Measurements from ENCODE around the gene DOCK2. TPM values are rescaled to one million over a fixed set of nuclear protein-coding genes. Genes with fewer than 3 reads are reported as not detected.

Gene DOCK2
- total and polyA plus RNA-seq, 2 donors (not counting 3 experiments of a cell fraction or from before 2014, with no cell fraction given): 0.62 to 4.8 TPM

DNA sequence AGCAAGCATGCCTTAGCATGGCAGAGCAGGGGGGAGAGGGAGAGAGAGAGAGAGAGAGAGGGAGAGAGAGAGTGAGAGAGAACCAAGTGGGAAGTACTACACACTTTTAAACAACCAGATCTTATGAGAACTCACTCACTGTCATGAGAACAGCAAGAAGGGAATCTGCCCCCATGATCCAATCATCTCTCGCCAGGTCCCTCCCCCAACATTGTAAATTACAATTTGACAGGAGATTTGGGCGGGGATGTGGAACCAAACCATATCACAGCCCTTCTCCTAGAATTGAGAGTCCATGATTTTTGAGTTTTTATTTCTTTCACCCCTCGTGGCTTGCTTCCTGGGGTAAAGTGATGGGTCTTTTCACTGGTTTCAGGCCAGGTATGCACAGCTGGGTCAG lies 98.8 kb downstream of the DOCK2 start:
- CTCF ChIA-PET: no interaction called here
- H3K27ac ChIP-seq (ENCODE audit: insufficient read depth, low read depth, low read length): no peak overlapping the region
- no peaks in the 10 kb centered on the region for H3K4me1 ChIP-seq (ENCODE audit: control insufficient read depth, extremely low read depth, insufficient read depth, low read length)
- no peak overlapping the region for H3K4me2 ChIP-seq (ENCODE audit: insufficient read depth, low read length)
- no peaks in the 10 kb centered on the region for H4K20me1 ChIP-seq (replicated peaks; ENCODE audit: control insufficient read depth, extremely low read depth, insufficient read depth, low read length)
- intact Hi-C loops (cut with micrococcal nuclease): no loop called here
- no peaks in the 10 kb centered on the region for H3K9me1 ChIP-seq (replicated peaks; ENCODE audit: control insufficient read depth, extremely low read depth, insufficient read depth, low read length)
- TF ChIP-seq, protein P1, sequence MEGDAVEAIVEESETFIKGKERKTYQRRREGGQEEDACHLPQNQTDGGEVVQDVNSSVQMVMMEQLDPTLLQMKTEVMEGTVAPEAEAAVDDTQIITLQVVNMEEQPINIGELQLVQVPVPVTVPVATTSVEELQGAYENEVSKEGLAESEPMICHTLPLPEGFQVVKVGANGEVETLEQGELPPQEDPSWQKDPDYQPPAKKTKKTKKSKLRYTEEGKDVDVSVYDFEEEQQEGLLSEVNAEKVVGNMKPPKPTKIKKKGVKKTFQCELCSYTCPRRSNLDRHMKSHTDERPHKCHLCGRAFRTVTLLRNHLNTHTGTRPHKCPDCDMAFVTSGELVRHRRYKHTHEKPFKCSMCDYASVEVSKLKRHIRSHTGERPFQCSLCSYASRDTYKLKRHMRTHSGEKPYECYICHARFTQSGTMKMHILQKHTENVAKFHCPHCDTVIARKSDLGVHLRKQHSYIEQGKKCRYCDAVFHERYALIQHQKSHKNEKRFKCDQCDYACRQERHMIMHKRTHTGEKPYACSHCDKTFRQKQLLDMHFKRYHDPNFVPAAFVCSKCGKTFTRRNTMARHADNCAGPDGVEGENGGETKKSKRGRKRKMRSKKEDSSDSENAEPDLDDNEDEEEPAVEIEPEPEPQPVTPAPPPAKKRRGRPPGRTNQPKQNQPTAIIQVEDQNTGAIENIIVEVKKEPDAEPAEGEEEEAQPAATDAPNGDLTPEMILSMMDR (IDR thresholded peaks at IDR 0.05; ENCODE audit: extremely low read depth in 1 of 2, insufficient read depth in 1 of 2, low read depth in 1 of 2, low read length in 2 of 2): no peak
- TF ChIP-seq POLR2A (IDR thresholded peaks at IDR 0.05; ENCODE audit: low read depth, low read length) (no peak), EZH2 (IDR thresholded peaks at IDR 0.05; ENCODE audit: borderline replicate concordance, low read depth, low read length, severe bottlenecking) (no peak), POLR2AphosphoS5 (IDR thresholded peaks at IDR 0.05; ENCODE audit: insufficient read depth, low read depth, low read length) (no peak), MYC (IDR thresholded peaks at IDR 0.05; ENCODE audit: low read depth, low read length) (no peak), JUN (IDR thresholded peaks at IDR 0.05; ENCODE audit: borderline replicate concordance, insufficient read depth, insufficient read length, low read depth) (no peak), GATA2 (IDR thresholded peaks at IDR 0.05; ENCODE audit: insufficient read depth, insufficient read length, low read depth, low read length) (no peak), FOS (IDR thresholded peaks at IDR 0.05; ENCODE audit: borderline replicate concordance, insufficient read depth, low read length) (no peak)
- TF ChIP-seq, protein P2, sequence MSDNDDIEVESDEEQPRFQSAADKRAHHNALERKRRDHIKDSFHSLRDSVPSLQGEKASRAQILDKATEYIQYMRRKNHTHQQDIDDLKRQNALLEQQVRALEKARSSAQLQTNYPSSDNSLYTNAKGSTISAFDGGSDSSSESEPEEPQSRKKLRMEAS (IDR thresholded peaks at IDR 0.05; ENCODE audit: insufficient read depth, insufficient read length): no peak
- H3K27me3 ChIP-seq (ENCODE audit: control insufficient read depth in 2 of 2, insufficient read depth in 2 of 2, low read length in 2 of 2): no peaks in the 10 kb centered on the region
- BruUV-seq (replicated peaks): no TSS peak
- dilution Hi-C loops (cut with MboI; ENCODE audit: extremely low pct_ligation_motif_present, low sequenced_read_pairs): no loop called here
- DNase-seq (ENCODE audit: low read depth, low spot score): no peak
- no peak for FAIRE-seq
- no peak overlapping the region for H3K4me3 ChIP-seq (replicated peaks in 1 of 3; ENCODE audit: insufficient read depth in 1 of 3, low read depth in 1 of 3, low read length in 3 of 3)
- H3K36me3 ChIP-seq (ENCODE audit: control insufficient read depth in 2 of 2, extremely low read depth in 1 of 2, insufficient read depth in 2 of 2, low read length in 2 of 2): no peaks in the 10 kb centered on the region
- H2AFZ ChIP-seq (ENCODE audit: low read depth, low read length): no peak overlapping the region
- no peaks in the 10 kb centered on the region for H3K79me2 ChIP-seq (ENCODE audit: control insufficient read depth, insufficient read depth, low read length)
- H3K9me3 ChIP-seq (replicated peaks; ENCODE audit: control insufficient read depth, insufficient read depth, low read length): no peaks in the 10 kb centered on the region
- POLR2A ChIA-PET: no interaction called here
- no peak overlapping the region for H3K9ac ChIP-seq (replicated peaks; ENCODE audit: extremely low read depth, insufficient read depth, low read length)
